ENCODE measurements around the gene CYP27B1.

The CYP27B1 gene

DNA sequence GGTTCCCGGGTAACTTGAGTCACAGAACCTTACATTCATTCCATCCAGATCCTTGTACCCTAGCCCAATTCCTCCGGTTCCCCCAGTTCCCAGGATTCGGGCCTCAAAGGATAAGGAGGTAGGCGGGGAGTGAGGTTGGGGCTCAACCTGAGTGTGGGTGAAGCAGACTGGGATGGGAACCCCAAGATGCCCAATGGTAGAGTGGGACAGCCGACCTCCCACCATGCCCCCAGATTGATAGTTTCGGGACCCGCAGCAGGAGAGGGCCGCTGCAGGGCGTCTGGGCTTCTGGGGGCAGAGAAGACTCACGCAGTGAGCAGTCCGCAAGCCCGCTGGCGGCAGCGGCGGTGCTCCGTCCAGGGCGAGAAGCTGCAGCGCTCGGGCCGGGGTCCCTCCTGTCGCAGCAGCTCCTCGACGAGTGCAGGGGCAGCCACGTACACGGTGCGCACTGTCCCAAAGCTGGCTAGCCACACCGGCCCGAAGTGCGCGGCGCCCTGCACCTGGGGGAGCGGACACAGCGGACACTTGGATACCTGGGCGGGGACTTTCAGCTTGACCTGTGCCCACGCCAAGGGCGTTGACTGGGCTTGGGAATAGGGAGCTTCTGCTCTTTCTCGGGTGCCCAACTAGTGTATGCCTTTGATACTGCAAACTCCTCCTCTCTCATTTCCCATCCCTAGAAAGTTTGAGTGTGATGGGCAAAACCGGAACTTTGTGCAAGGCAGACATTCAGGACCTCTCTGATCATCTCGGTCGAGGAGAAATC is 997 bp downstream of the CYP27B1 start:
- DNase-seq (ENCODE audit: low read depth): no peak

DNA sequence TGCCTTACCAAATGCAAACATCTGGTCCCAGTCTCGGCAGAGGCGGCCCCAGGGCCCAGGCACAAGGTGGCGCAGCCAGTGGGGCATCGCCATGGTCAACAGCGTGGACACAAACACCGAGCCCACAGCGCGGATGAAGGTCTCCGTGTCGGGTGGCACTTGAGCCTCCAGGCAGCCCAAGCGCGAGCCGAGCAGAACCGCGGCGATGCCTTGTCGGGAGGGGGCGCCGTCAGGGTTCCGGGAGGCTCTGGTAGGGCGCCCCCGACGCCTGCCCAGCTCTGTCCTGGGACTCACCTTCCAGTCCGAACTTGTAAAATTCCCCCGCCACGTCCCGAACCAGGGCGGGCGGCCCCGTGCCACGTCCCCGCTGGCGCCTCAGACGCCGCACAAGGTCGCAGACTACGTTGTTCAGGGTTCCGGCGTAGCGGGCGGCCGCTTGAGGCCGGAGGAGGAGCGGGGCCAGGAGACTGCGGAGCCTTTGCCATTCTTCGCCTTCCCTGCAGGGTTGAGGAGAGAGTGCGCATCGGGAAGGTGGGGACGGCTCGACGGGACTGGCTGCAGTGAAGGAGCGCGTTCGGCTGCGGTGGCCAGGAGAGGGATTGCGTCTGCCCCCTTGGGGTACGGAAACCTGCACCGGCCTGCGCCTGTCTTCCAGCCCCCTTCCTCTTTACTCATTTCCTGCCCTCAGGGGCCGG is 1.7 kb downstream of the CYP27B1 start:
- no peak for DNase-seq (ENCODE audit: low read depth)

DNA sequence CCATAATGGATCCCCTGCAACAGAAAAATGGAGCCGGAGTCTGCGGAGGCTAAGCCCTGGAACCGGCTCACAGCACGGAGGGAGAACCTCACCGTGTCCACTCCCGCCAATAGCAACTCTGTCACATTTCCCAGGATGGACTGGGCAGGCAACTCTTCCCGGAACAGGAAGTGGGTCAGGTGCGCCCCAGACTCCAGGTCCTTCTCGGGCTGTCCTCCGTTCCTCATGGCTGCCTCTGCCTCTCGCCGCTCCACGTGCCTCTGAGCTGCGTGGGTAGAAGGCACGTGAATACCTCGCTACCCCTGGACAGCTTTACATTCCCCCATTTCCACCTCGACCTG is 2.2 kb downstream of the CYP27B1 start:
- no peak for DNase-seq (ENCODE audit: low read depth)

DNA sequence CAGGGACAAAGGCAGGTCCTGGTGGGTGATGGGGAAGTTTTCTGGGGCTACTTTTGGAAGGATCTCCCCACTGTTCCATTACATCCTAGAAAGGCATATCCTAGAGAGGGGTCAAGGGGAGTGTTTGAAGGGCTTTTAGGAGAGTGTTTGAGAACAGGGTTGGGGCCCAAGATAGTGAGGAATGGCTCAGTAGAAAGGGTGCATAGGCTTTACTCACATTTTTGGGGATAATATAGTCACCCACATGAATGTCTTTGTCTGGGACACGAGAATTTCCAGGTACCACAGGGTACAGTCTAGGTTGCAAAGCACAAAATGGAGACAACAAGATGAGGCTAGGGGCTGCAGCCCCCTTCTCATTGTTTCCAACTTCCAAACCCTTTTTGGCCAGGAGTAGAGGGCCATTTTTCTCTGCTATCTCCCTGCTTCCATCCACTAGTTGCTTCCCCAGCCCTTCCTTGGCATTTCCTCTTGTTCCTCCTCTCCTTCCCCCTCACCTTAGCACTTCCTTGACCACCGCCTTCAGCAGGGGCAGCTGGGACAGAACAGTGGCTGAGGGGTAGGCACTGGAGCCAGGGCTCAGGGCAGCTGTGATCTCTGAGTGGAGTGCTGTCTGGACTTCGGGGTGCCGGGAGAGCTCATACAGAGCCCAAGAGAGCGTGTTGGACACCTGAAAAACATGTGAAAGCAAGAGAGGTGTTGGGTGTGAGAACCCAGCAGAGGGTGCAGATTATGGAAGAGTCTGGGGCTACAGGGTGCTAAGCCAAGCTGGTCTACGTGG is 2.8 kb downstream of the CYP27B1 start:
- no peak for DNase-seq (ENCODE audit: low read depth)

DNA sequence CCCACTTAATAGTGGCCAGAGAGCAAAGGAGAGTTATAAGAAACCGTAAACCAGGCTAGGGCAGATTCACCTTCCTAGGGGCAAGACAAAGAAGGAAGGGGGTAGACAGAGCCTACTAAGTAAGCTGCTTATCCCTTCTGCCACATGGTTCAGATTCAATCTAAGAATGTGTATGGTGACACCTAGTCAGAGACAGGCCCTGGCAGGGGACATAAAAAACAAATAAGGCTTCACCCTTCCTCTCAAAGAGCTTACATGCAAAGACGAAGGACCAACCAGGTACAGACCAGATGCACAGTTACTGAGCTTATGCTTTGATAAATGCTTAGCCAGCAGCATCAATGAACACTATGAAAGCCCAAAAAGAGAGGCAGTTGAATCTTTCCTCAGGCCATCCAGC is 4.4 kb downstream of the CYP27B1 start:
- no peak for DNase-seq (ENCODE audit: low read depth)

DNA sequence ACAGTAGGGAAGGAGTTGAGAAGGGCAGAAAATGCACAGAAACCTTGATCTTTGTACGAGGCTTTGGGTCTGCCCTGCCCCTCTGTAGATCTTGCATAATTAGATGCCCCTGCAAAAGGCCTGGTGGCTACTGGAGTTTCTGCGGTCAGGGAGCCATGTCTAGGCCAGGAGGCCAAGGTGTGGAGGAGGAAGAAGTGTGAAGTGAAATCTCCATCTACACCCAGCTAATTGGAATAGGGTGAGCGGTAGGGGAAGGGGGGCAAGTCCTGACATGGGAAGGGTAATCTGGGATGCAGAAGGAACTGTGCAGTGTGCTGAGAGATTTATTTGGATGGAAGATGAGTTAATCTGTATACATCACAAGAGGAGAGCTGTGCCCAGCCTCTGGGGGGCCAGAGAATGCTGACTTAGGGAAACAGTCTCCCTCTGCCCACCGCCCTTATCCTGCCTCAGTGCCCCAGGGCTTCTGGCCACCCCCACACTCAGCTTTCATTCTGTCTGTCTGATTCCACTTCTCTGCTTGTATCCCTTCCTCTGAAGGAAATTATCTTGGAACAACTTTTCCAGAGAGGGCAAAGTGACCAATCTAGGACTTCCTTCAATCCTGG is 5.4 kb downstream of the CYP27B1 start:
- DNase-seq (ENCODE audit: low read depth): no peak

DNA sequence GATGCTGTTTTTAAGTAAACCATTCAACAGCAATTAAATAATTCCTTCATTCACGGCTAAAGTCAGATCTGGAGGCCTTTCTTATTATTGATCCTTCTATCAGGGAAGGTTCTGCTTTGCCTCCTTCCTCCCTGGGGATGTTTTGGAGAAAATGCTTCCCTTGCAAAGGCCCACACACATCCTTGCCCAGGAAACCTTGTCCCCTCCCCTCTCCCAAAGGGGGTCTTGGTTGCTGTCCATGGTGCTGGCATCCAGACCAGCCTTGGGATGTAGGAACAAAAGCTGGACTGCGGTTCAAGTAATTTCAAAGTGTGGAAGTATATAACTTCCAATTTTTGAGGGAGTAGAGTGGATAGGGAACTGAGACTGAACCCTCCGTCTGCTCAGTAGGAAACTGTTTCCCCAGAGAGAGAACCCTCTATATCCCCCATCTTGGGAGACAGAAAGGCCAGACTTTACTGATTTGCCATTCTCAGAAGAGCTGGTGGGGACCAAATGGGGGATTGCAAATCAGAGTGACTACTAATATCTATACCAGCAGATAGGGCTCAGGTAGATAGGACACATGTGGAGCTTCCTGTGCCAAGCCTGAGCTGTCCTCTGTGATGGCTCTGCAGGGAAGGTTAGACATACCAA is 6.4 kb downstream of the CYP27B1 start:
- DNase-seq (ENCODE audit: low read depth): no peak

DNA sequence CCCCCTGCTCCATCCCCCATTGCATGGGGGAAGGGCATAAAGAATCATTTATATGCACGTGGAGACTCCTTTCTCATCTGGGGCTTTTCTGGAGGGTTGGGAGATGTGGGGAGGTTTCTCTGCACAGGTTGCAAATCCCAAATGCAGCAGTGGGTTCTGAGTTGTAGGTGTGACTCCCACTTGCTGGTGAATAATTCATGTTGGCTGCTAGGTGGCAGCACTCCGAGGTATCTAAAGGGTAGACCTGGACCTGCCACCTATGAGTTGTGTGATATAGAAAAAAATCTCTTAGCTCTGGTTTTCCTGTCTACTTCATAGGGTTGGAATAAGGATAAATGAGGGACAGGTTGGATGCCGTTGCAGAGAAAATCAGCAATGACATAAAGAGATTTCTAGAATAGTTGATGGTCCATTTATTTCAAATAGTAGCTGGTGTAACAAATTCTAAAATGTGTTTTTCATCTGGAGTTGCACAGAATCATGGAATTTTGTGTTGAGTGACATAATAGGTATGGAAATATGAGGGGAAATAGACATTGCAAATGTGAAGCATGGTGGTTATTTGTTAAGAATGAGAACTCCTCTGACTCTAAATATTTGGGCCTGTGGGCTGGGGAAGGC is 7.4 kb downstream of the CYP27B1 start:
- no peak for DNase-seq (ENCODE audit: low read depth)

DNA sequence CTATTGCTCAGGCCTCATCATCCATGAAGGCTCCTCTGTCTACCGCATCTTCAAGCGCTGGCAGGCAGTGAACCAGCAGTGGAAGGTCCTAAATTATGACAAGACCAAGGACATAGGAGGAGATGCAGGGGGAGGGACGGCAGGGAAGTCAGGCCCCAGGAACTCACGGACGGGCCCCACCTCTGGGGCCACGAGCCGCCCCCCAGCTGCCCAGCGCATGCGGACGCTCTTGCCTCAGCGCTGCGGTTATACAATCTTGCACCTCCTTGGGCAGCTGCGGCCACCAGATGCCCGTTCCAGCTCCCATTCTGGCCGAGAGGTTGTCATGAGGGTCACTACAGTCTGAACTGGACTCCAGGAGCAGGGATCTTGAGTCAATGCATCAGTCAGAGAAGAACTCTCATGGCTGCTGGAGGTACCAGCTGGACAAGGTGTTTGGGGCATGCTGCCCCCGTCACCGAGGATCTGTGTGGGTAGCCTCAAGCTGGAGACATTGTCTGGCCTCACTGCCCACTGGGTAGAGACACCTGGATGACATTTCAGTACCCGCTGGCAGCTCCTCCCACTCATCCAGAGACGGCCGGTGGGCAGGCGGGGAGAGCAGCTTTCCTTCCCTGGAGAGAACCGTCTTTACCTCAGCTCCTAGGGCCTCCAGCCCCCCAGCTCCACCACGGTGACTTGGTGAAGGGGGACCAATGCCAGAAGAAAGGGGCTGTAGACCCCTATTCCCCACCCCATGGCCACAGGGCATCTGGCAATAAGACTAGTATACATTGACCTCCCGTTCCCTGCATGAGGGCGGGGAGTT is 8.1 kb downstream of the CYP27B1 start:
- DNase-seq (ENCODE audit: low read depth): no peak

DNA sequence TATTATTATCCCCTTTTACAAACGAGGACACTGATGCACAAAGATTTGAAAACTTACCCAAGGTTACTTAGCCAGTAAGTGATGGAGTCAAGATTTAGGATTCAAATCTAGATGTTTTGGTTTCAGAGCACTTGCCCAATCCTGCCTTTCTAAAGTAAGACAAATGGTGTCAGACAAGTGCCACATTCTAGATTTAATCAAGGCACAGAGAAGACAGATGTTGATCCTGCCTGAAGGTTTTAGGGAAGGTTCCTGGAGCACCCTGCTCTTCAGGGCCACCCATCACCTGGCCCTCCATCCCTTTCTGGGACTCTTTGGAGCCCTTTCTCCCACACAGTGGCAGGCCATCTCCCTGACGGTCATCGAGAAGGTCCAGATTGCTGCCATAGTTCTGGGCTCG is 9.1 kb downstream of the CYP27B1 start:
- DNase-seq (ENCODE audit: low read depth): no peak

DNA sequence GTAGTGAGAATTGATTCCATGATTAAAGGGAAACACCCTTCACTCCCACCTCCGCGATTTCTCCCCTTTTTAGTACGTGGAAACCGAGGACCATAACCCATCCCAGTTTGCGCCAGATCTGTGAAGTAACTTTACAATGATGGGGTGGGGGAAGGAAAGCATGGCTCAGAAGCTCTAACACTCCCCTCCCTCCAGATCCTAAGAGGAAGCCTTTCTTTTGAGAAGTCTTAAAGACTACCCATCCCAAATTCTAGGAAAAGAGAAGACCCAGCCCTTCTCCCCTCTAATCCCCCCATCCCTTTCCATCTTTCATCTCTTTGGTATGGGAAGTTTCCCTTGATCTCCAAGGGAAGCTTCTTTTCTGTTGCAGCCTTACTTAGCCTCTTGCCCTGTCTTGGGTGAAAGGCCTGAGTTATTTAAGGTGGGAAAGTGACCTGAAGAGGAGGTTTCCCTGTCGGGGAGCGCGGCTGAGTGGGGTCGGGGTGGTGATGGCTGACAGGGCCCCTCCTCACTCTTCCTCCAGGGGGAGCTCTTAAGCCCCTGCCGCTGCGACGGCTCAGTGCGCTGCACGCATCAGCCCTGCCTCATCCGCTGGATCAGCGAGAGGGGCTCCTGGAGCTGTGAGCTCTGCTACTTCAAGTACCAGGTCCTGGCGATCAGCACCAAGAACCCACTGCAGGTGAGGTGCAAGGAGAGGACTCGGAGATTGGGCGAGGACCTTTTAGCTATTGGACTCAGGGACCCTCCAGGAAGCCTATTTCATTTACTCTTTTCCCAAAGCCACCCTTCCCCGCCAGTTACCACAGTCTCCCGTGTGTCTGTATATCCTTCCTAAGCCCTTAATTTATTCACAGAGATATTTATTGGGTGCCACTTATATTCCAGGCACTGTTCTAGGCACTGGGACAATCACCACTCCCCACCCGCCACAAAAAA is 10.2 kb downstream of the CYP27B1 start:
- peak; percentile 61 for DNase-seq (ENCODE audit: low read depth)

DNA sequence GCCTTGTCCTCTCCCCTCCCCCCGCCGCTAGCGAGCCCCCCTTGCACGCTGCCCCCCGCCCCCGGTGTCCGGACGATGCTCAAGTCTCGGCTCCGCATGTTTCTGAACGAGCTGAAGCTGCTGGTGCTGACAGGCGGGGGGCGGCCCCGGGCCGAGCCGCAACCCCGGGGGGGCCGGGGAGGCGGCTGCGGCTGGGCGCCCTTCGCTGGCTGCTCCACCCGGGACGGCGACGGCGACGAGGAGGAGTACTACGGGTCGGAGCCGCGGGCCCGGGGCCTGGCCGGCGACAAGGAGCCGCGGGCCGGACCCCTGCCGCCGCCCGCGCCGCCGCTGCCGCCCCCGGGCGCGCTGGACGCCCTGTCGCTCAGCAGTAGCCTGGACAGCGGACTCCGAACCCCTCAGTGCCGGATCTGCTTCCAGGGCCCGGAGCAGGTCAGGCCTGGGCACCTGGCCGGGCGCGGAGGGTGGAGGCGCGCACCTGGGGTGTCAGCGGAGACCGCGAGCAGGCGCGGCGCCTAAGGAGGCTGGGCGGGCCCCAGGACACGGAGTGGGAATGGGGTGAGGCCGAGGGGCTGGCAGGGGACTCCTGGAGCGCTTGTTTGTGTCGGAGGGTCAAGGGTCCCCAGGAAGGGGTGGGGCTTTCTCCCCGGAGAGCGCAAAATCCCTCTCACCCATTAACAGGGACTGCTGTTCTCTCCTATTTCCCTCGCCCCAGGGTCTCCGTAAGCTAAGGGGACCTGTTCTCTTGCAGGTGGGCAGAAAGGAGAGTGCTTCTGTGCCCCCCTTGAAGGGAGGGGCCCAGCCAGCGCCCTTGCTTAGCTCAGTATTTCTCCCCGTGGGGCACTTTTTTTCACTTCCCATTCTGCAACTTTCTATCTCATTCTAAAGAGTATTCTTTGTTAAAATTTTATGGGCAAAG is 11.2 kb downstream of the CYP27B1 start:
- no peak for DNase-seq (ENCODE audit: low read depth)

DNA sequence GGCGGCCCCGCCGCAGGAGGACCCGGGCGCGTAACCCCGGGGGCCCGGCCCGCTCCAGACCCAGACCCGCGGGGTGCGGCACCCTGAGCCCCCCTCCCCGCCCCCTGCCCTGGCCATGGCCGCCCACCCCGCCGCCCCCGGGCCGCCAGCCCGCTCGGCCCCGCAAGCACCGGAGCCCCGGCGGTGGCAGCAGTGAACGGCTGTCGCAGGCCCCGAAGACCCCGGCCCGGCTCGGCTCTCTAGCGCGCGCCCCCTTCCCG is 11.8 kb downstream of the CYP27B1 start:
- DNase-seq (ENCODE audit: low read depth): no peak

DNA sequence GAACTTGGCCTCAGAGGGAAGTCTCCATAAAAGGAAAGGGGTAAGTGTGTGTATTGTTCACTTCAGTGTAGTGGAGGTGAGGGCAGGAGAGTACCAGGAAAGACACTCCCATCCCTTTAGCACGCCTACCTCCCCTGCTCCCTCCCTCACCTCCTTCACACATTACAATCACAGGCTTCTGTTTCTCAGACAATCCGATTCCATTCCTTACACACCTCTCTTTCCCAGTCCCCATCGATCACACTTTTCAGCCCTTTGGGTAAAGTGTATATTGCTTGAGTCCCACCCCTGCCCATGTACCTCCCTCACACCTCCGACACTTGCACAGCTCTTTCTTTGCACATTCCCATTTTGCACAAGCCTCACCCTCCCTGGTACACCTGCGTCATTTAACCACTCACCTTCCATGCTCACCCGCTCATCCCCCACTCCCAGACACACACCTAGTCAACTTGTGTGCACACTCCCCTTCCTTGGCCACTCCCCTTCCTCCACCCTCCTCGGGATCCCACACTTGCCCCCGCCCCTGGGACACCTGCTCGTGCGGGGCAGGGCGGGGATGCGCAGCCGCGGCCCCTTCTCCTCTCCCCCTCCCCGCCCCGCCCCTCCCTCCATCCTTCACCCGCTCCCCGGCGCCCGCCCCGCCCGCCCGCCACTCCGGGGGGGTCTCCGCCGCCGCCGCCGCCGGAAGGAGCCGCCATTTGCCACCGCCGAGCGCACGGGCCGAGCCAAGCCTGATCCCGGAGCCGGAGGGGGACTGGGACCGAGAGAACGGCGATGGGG is 12.3 kb downstream of the CYP27B1 start, which contains the start of gene MARCHF9:
TSS of gene MARCHF9 (plus strand) at position 693 of the 783 bp plus-strand sequence. CDS start 426 bp downstream, outside the sequence.
- DNase-seq (ENCODE audit: low read depth): peak; percentile 84

DNA sequence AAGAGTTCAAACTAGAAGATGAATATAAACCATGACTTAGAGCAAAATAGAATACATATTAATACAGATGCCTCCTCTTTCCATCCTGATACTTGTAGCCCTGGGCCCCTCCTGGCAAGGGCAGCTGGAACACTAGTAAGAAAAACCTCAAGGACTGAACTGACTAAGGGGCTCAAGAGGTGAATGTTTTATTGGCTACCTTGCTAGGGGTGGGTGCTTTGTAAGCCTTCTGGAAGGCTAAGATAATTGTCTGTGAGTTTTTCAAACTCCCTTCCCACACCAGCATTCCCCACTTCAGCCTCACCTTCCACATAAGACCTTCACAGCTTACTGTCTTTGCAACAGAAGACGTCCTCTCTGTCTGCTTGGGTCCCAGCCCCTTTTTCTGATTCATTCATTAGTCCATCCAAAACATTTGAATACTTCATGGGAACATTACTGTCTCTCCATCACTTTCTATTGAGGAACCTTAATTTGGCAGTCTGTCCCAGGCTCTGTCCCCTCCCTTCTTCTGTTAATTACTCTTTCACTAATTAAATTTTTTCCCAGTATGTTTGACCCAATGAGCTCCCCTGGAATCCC is 13.0 kb downstream of the CYP27B1 start:
- no peak for DNase-seq (ENCODE audit: low read depth)

DNA sequence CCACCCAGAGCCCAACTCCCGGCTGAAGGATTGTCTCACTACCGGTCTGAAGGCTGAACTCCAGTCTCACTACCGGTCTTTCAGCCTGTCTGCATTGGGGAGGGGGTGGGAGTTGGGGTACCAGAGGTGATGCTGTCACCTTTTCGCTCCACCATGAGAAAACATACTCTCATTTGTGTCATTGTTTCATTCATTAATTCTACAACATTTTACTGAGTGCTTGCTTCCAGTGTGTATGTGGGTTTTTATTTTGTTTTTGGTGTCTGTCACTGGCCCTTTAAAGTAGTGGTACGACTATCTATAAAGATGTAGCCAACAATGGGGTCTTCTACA is 14.2 kb downstream of the CYP27B1 start:
- no peak for DNase-seq (ENCODE audit: low read depth)

DNA sequence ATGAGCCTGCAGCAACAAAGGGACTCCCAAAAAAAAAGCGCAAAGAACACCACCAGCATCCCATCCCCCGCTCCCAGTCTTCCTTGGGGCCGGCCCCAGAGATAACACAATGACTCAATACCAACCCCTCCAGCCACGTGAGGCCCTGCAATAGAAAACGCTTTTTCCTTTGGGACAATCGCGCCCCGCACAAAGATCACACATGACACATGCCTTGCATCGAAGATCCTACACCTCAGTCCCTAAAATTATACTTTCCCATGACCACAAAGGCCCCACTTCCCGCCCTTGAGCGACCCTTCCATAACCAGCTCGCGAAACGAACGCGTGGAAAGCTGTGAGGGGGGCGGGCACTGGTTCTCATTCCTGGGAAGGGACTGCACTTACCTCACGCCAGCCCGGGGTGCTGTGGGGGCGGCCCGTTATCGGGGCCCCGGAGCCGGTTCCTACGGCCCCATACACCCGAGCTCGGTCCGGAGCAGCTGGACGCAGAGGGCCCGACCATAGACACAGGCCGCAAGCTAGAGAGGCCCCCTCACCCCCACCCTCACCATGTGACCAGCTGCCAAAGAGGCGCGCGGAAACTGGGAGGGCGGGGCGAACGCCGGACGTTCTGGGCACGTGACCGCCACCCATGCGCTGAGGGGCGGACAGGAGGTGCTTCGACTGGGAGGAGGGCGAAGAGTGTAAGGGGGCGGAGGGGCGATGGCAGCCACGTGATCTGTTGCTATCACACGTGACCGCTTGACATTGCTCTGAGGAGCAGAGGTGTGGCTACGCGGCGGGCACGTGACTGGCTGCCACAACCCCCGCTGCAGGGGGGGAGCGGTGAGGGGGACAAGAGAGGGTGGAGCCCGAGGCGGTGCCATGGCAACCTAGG is 14.8 kb downstream of the CYP27B1 start, which contains the start of gene CDK4:
TSS of gene CDK4 (minus strand) at position 523 of the 880 bp plus-strand sequence. CDS start 593 bp downstream, outside the sequence.
- DNase-seq (ENCODE audit: low read depth): peak; percentile 97
